OCI-LY7 (cell line): ENCODE data around the gene GPRC5C. TPM values are rescaled to one million over a fixed set of nuclear protein-coding genes. Genes with fewer than 3 reads are reported as not detected.

Experiments used
- BruUV-seq: library from RNA; stranded (reverse); fragments of 400-500 nt; replicated peaks from 2 replicates; lab custom pipeline; 2021; lab: Mats Ljungman, UMichigan
- CTCF ChIA-PET: fragments of 300-600 bp; sonication (Branson Sonifier 250); formaldehyde crosslinking; loops from one replicate; lab custom pipeline; 2022; ENCODE audit warnings: antibody characterized with exemption; ENCODE audit not compliant: unreplicated experiment; lab: Charles Lee
- POLR2A ChIA-PET: fragments of 300-600 bp; sonication (Branson Sonifier 250); formaldehyde crosslinking; loops from one replicate; lab custom pipeline; 2022; ENCODE audit warnings: antibody characterized with exemption; lab: Charles Lee
- DNase-seq: peaks from one replicate; pipeline ENCODE4 v3.0.0-alpha.2; 2015; ENCODE audit warnings: low spot score
- H2AFZ ChIP-seq: fragments of 200-600 bp; sonication (generic), shearing (Covaris generic); 2 replicates; pipeline ENCODE4 v1.6.1; 2014; ENCODE audit warnings: mild to moderate bottlenecking, antibody characterized with exemption, low read length, moderate library complexity
- H3K27ac ChIP-seq: fragments of 200-600 bp; sonication (generic); 2 replicates; pipeline ENCODE4 v1.5.1; 2014; ENCODE audit warnings: mixed run types, low read depth, mild to moderate bottlenecking, moderate library complexity, low read length, inconsistent platforms; ENCODE audit not compliant: poor library complexity, severe bottlenecking
- H3K36me3 ChIP-seq: fragments of 200-600 bp; sonication (generic); 2 replicates; pipeline ENCODE4 v1.6.1; 2014; ENCODE audit warnings: mild to moderate bottlenecking, antibody characterized with exemption, low read length, moderate library complexity, mixed read lengths; ENCODE audit not compliant: insufficient read depth
- H3K4me1 ChIP-seq: fragments of 200-600 bp; sonication (generic); 2 replicates; pipeline ENCODE4 v1.5.1; 2014; ENCODE audit warnings: mild to moderate bottlenecking, low read length; ENCODE audit not compliant: insufficient read depth, poor library complexity, severe bottlenecking
- H3K4me2 ChIP-seq: fragments of 200-600 bp; sonication (generic); 2 replicates; pipeline ENCODE4 v1.6.1; 2014; ENCODE audit warnings: mild to moderate bottlenecking, low read length
- H3K4me3 ChIP-seq: fragments of 200-600 bp; sonication (generic); 2 replicates; pipeline ENCODE4 v1.5.1; 2014; ENCODE audit warnings: mild to moderate bottlenecking, low read depth, low read length; ENCODE audit not compliant: poor library complexity, severe bottlenecking
- H3K79me2 ChIP-seq: fragments of 200-600 bp; sonication (generic); 2 replicates; pipeline ENCODE4 v1.6.1; 2016; ENCODE audit warnings: low read depth, mild to moderate bottlenecking, low read length, moderate library complexity, mixed read lengths; ENCODE audit not compliant: insufficient read depth
- H3K9me2 ChIP-seq: fragments of 200-600 bp; sonication (generic); 2 replicates; pipeline ENCODE4 v1.6.1; 2016; ENCODE audit warnings: mild to moderate bottlenecking, low read length, mixed read lengths; ENCODE audit not compliant: insufficient read depth
- H3K9me3 ChIP-seq: fragments of 200-600 bp; sonication (generic); 2 replicates; pipeline ENCODE4 v1.6.1; 2014; ENCODE audit warnings: mild to moderate bottlenecking, mixed run types, low read length, mixed read lengths
- H4K20me1 ChIP-seq: fragments of 200-600 bp; sonication (generic); 2 replicates; pipeline ENCODE4 v1.6.1; 2014; ENCODE audit warnings: mild to moderate bottlenecking, antibody characterized with exemption, low read length, moderate library complexity, mixed read lengths; ENCODE audit not compliant: insufficient read depth
- CTCF ChIP-seq: fragments of 200-600 bp; sonication (generic); conservative IDR thresholded peaks from 2 replicates; pipeline ENCODE4 v1.5.1; 2014; ENCODE audit warnings: mild to moderate bottlenecking, antibody characterized with exemption, low read length, moderate library complexity, mixed read lengths
- EZH2phosphoT487 ChIP-seq: fragments of 200-600 bp; sonication (generic); IDR thresholded peaks from 2 replicates; pipeline ENCODE4 v1.6.1; 2018; ENCODE audit warnings: low read depth, borderline replicate concordance, mild to moderate bottlenecking, mixed run types, antibody characterized with exemption, low read length, moderate library complexity, mixed read lengths
- intact Hi-C: fragments of 100-400 bp; cut with micrococcal nuclease; formaldehyde crosslinking; loops from one replicate; pipeline ENCODE4 v1.10.0; 2022; ENCODE audit not compliant: unreplicated experiment
- total RNA-seq, 2 experiments: library from RNA; depleted of rRNA in 1 of 2; stranded (reverse); fragments of >200 nt in 1 of 2; shearing (Covaris generic) in 1 of 2; gene quantifications; 2 replicates each; pipeline ENCODE4 v1.2.3, GENCODE V29; 2014 to 2022

GPRC5C gene
- total RNA-seq, 2 experiments from 2014 or later: 1.1 to 19.5 TPM

GRCh38 chr17:74426551-74427047, 5.3 kb upstream of the GPRC5C start:
- Histone ChIP-seq H3K9me3 (no peaks in the 10 kb centered on the region), H2AFZ (no peak overlapping the region), H3K4me2 (no peak overlapping the region), H3K36me3 (no peaks in the 10 kb centered on the region), H3K9me2 (no peaks in the 10 kb centered on the region), H4K20me1 (no peaks in the 10 kb centered on the region), H3K79me2 (no peaks in the 10 kb centered on the region), H3K4me1 (no peaks in the 10 kb centered on the region), H3K4me3 (no peak overlapping the region), H3K27ac (no peak overlapping the region)
- DNase-seq: no peak
- BruUV-seq: no TSS peak
- ChIA-PET CTCF (no interaction called here), POLR2A (no interaction called here)
- TF ChIP-seq CTCF (no peak), EZH2phosphoT487 (no peak)
- intact Hi-C loops: no loop called here

- no peaks in the 10 kb centered on the region for H4K20me1 ChIP-seq
These were observed 4.7 kb upstream of the GPRC5C start for GRCh38 chr17:74427048-74427762.

More at GRCh38 chr17:74427048-74427762, 4.7 kb upstream of the GPRC5C start:
- ChIA-PET CTCF (no interaction called here), POLR2A (no interaction called here)
- no peaks in the 10 kb centered on the region for H3K9me2 ChIP-seq
- no peak for DNase-seq
- H3K4me3 ChIP-seq: no peak overlapping the region
- H3K4me1 ChIP-seq: no peaks in the 10 kb centered on the region
- intact Hi-C loops: no loop called here
- H3K27ac ChIP-seq: no peak overlapping the region
- H2AFZ ChIP-seq: no peak overlapping the region
- no peaks in the 10 kb centered on the region for H3K36me3 ChIP-seq
- TF ChIP-seq EZH2phosphoT487: no peak
- TF ChIP-seq CTCF: no peak
- no peak overlapping the region for H3K4me2 ChIP-seq
- no peaks in the 10 kb centered on the region for H3K9me3 ChIP-seq
- H3K79me2 ChIP-seq: no peaks in the 10 kb centered on the region
- BruUV-seq: no TSS peak
